ENCODE results near the gene UQCRC2.
"Not testable (repeated sequence)": the region's sequence is repeated elsewhere in the genome, so short reads cannot be mapped to it uniquely, and the experiment has no call there.

UQCRC2 gene

GRCh38 chr16:22008215-22009059 lies 55.3 kb downstream of the UQCRC2 start:
- peak in 1 of 2 donors; percentile 19 for DNase-seq (ENCODE audit: low read depth in 2 of 2)

- no peak for DNase-seq (ENCODE audit: low read depth in 2 of 2)
These were observed 57.7 kb downstream of the UQCRC2 start for GRCh38 chr16:22010902-22011301.

GRCh38 chr16:22012241-22012640 lies 59.1 kb downstream of the UQCRC2 start:
- DNase-seq (ENCODE audit: low read depth in 2 of 2) = no peak

- no peak for DNase-seq (ENCODE audit: low read depth in 2 of 2)
These were observed 60.3 kb downstream of the UQCRC2 start for GRCh38 chr16:22013486-22013885.

- no peak for DNase-seq (ENCODE audit: low read depth in 2 of 2)
These were observed 61.2 kb downstream of the UQCRC2 start for GRCh38 chr16:22014271-22014873.

GRCh38 chr16:22016927-22017326 lies 63.8 kb downstream of the UQCRC2 start:
- DNase-seq (ENCODE audit: low read depth in 2 of 2) = no peak

- DNase-seq (ENCODE audit: low read depth in 2 of 2) = no peak
These were observed 65.4 kb downstream of the UQCRC2 start for GRCh38 chr16:22018559-22018958.

GRCh38 chr16:22022151-22022550 lies 69.0 kb downstream of the UQCRC2 start:
- no peak for DNase-seq (ENCODE audit: low read depth in 2 of 2)

GRCh38 chr16:22023505-22023904 lies 70.3 kb downstream of the UQCRC2 start:
- no peak for DNase-seq (ENCODE audit: low read depth in 2 of 2)

GRCh38 chr16:22024785-22025184 lies 71.6 kb downstream of the UQCRC2 start:
- DNase-seq (ENCODE audit: low read depth in 2 of 2) = not testable (repeated sequence)

- DNase-seq (ENCODE audit: low read depth in 2 of 2) = no peak
These were observed 74.5 kb downstream of the UQCRC2 start for GRCh38 chr16:22027633-22028032.

- DNase-seq (ENCODE audit: low read depth in 2 of 2) = no peak
These were observed 76.5 kb downstream of the UQCRC2 start for GRCh38 chr16:22029632-22030031.

- DNase-seq (ENCODE audit: low read depth in 2 of 2) = no peak
These were observed 77.1 kb downstream of the UQCRC2 start for GRCh38 chr16:22030087-22030812.

GRCh38 chr16:22031483-22032083 lies 78.4 kb downstream of the UQCRC2 start:
- DNase-seq (ENCODE audit: low read depth in 2 of 2) = no peak
